Activated CD4-positive, alpha-beta T cell treated with anti-CD3 and anti-CD28 coated beads, Interleukin-2, amount 50 U/mL, for 48 hours (primary cell): ENCODE measurements around the gene MPV17L2.
A peak's percentile ranks its signal among the peaks of the same experiment; 100 is the strongest.
"Not testable (repeated sequence)": the region's sequence is repeated elsewhere in the genome, so short reads cannot be mapped to it uniquely, and the experiment has no call there.

ENCODE experiments used
- DNase-seq, 2 experiments: peaks; one replicate each; pipeline ENCODE4 v3.0.0-alpha.2; 2020

The MPV17L2 gene

DNA sequence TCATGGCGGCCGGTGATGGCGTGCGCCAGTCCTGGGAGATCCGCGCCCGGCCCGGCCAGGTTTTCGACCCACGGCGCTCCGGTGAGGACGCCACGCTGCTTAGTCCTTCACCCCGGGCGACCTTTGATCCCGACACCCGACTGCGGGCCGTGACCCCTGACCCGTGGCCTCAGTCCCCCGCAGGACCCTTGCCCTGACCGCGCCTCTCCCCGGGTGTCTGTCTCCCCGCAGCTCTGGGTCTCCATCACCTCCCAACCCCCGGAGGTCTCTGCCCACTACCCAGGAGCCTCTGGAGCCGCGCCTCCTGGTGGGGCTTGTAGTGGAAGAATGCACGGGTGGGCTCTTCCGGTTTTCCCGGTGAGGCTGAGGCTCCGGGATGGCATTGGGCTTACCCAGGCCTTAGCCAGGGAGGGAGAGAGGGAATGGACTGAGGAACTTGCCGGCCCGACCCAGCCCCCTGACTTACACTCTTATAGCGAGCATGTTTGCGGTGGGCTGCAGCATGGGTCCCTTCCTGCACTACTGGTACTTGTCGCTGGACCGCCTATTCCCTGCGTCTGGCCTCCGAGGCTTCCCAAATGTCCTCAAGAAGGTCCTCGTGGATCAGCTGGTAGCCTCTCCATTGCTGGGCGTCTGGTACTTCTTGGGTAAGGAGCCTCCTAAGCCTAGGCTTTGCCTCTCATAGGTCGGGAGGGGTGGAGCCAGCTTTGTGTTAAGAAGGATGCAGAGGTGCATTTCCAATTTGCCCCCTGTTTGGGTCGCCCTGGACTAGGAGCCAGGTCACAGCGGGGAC is 566 bp downstream of the MPV17L2 start:
- DNase-seq: no peak

DNA sequence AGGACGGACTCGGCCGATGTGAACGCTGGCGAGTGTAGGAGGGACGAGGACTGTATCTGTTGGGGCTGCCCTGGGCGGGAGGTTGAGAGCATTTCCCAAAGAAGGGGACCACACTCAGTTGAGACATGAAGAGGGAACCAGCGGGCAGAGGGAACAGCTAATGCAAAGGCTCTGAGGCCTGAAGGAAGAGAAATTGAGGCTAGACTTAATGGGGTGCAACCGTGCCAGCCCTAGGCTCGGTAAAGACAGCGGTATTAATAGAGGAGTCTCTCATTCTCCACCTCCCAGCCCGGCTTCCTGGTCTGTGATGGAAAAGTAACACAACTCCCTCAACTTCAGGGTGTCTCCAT is 1.1 kb downstream of the MPV17L2 start:
- no peak for DNase-seq

DNA sequence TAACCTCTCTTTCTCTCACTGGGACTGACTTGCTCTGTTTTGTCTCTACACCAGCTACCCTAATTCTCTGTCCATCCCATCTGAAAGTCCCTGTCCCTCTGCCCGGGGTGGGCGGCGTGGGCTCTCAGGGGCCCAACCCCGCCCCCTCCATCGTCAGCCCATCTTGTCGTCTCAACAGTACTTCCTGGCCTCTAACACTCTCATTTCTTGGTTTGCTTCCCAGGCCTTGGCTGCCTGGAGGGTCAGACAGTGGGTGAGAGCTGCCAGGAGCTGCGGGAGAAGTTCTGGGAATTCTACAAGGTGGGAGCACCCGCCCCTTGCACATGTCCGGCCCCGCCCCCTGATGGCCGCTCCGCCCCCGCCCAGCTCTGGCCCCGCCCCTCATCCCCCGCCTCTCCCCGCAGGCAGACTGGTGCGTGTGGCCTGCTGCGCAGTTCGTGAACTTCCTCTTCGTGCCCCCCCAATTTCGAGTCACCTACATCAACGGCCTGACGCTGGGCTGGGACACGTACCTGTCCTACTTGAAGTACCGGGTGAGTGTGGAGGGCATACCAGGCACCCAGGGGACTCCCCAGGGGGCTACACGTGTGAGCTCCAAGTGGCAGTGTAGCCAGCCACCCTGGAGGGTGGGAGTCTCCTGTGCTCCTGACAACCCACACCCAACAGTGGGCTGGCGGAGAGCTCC is 1.7 kb downstream of the MPV17L2 start:
- peak; percentile 27 to 32 for DNase-seq

DNA sequence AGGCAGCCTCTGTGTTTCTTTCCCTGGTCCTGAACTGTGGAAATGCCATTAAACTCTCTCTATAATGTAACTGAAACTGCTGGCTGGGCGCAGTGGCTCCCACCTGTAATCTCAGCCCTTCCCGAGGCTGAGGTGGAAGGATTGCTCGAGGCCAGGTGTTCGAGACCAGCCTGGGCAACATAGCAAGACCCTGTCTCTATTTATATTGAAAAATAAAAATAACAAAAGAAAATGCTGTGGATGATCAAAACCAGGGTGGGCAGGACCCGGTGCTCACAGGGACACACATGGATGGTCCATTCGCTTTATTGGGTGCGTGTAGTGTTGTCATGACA is 3.5 kb downstream of the MPV17L2 start:
- DNase-seq: no peak

DNA sequence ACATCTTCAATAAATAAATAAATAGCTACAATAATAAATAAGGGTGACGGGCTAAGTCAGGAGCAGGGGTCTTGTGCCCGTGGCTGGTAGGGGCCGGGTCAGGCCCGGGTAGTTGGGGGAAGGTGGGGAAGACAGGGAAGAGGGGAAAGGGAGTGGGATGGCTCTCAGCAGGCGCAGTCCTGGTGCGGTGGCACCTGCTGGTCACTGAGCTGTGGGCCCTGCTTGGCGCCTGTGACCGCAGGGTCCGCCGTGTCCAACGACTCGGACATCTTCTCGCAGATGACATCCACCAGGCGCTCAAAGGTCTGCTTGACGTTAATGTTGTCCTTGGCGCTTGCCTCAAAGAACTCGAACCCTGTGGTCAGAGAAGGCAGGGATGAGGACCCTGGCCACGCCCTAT is 4.3 kb downstream of the MPV17L2 start:
- no peak for DNase-seq

DNA sequence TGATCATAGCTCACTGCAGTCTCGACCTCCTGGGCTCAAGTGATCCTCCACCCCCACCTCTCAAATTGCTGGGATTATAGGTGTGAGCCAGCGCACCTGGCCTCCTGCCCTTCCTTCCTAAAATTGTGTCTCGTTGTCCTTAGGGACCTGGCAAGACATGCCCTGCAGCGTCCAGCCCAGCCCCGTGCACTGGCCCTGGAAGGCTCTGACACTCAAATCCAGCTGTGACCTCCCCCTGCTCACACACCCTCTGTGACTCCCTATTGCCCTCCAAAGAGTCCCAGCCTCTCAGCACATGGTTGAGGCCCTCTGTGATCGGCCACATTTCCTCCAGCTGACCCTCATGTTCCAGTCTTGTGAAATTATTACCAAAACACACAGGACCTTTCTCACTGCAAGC is 4.9 kb downstream of the MPV17L2 start:
- no peak for DNase-seq

DNA sequence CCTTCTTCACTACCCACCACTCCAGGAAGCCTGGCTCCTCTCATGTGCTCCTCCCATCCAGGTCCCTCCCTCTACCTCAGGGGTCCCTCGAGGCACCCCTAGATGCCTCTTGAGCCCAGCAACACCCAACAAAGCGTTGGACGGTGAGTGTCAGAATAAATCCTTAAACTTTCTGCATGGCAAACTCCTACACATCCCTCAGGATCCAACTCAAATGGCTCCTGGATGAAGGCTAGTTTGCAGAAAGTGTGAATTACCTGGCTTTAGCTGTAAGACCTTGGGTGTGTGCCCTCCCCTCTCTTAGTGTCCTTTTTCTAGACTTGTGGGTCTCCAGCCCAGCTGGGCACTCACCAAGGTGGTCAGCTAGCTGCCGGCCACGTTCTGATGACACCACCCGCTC is 5.4 kb downstream of the MPV17L2 start:
- no peak for DNase-seq

DNA sequence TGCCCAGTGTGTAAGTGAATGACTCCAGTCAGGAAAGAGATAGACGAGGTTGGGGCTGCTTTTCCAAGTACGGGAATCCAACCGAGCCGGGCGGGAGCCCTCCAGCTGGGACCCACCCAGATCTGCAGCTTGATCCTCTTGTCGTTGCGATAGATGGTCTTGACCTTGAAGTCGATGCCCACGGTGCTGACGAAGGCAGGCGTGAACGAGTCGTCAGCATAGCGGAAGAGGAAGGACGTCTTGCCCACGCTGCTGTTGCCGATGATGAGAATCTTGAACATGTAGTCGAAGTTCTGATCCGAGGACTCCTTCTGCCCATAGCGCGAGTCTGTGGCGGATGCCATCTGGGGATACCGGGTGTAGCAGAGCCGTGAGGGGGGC is 9.4 kb downstream of the MPV17L2 start:
- DNase-seq: no peak

DNA sequence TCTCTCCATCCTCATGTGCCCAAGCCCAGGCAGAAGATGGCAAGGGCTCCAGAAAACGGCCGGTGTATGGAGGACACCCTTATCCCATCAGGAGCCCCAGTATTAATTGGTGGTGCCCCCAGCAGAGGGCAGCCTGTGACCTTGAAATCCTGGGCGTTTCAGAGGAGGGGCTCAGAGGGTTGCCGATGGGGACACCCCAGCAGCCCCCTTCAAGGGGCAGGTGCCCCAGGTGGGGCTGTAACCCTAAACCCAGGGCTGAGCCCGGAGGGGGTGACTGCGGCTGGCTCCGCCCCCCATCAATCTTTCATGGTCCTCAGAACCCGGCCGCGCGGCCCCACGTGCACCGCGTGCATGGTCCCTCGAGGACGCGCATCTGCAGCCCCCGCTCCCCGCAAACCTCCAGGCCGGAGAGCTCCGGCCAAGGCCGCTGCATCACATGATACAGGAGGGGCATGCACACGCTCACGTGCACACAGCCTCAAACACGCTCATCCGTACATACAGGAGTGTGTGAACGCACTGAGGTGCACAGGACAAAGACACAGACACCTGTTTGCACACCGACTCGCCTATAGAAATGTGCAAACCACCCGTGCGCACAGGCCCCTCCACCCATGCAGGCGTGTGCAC is 9.9 kb downstream of the MPV17L2 start:
- DNase-seq: peak; percentile 19 to 36

DNA sequence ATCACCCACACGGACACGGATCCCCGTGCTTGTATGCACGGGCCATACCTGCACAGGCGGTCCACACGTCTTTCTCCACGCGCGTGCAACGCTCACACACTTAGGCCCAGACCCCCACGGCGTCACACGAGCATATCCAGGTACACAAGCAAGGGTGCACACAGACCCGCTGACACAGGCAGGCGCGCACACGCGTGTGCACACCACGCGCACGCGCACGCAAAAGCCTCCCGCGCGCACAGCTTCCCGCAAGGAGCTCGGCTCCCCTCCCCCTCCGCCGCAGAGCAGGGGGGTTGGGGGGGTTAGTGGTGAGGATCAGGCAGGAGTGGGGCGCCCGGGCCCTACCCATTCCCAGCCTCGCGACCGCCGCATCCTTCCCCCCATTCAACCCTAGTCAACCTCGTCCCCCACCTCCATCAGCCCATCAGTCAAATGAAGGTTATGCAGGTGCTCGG is 10.4 kb downstream of the MPV17L2 start:
- peak; percentile 47 to 50 for DNase-seq

DNA sequence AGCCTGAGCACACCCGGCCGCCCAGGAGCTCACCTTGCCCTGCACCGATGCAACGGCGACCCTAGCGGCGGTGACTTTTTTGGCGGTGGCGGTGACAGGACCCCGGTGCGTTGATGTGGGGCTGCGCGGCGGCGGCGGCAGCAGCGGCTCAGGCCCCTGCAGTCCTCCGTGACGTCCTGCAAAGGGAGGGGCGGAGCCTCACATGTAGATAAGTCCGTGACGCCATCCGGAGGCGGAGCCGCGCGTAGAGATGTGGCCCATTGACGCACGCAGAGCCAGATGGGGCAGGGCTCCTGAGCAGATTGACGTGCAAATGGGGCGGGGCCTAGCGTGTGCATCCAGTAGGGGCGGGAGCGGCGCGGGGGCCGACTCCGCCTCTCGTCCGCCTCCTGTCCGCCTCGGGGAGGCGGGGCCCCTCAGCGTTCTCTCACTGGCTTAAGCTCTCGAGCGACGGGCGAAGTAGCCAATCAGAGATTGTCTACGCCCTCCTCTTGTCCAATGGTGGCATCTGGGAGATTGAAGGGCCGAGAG is 10.9 kb downstream of the MPV17L2 start, which contains the start of gene RAB3A:
Gene RAB3A, minus strand, starts transcription at position 180 of the 531 bp plus-strand sequence. CDS start 1,302 bp downstream, outside the sequence.
- peak; percentile 100 for DNase-seq

DNA sequence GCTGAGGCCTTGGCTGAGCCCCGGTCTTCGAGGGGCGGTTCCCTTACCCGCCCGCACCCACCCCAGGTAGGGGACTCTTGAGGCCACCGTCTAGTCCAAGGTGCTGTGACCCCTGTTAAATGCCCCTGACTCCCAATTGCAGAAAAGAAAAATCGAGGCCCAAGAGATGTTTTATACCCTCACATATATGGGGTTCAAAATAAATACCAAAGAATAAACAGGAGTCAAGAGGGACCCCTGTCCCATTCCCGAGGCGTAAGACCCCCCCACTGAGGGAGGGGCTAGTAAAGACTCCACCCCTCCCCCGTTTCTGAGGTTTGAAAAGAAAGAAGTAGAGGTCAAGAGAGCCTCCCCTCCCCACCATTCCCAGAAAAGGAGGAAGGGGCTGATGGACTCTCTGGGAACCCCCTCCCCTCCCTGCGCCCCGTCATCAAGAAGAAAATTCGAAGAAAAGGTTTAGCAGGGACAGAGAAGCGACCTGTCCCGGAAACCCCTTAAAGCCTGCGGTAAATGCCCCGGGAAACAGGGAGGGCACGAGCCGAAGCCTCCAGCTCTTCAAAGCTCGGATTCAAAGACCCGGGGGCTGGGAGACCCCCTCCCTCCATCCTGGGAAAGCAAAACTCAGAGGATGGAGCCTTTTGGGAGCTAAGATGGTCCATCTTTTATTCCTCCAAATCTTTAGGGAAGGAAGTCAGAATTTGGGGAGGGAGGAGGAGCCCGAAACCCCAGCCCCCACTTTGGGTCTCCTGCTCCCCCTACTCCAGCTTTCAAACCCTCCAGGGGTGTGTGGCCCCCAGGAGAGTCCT is 11.6 kb downstream of the MPV17L2 start:
- DNase-seq: peak; percentile 53 to 64

DNA sequence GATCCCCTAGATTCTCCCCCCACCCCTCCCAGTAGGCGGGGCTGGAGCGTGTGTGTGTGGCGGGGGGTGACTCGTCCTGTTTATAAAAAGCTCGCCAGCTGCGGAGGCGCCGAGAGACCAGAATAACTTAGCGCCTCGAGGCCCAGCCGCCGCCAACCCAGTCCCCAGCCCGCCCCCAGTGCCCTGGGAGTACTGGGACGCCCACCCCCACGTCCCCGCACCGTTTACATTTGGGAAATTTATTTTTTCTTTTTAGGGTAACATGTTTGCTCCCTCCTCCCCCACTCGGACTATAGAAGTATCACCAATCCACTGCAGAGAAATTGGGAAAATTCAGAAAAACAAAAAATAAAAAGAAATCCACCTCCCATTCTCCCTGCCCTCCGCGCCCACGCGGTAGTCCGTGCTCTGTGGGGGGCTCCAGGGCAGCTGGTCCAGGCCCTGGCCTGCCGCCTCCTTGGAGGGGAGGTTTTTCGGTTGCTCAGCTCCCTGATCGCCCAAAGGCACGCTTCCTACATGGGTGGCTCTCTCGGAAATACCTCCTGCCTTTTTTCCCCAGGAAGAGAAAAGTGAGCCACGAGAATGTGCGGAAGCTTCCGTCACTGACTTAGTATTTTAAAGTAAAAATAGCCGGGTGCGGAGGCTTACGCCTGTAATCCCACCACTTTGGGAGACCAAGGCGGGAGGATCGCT is 12.3 kb downstream of the MPV17L2 start:
- peak; percentile 60 to 69 for DNase-seq

DNA sequence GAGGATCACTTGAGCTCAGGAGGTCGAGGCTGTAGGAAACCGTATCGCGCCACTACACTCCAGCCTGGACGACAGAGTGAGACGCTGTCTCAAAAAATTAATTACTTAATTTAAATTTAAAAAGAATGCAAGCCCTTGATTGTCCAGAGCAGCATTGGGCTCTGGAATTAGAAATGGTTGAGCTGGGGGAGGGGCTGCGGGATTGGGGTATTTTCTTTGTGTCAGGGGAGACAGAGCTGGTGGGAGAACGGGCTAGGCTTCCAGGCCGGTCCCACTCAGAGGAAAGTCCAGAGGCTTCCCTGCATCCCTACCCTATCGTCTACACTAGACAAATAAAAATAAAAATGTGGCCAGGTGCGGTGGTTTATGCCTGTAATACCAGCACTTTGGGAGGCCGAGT is 13.0 kb downstream of the MPV17L2 start:
- no peak for DNase-seq

DNA sequence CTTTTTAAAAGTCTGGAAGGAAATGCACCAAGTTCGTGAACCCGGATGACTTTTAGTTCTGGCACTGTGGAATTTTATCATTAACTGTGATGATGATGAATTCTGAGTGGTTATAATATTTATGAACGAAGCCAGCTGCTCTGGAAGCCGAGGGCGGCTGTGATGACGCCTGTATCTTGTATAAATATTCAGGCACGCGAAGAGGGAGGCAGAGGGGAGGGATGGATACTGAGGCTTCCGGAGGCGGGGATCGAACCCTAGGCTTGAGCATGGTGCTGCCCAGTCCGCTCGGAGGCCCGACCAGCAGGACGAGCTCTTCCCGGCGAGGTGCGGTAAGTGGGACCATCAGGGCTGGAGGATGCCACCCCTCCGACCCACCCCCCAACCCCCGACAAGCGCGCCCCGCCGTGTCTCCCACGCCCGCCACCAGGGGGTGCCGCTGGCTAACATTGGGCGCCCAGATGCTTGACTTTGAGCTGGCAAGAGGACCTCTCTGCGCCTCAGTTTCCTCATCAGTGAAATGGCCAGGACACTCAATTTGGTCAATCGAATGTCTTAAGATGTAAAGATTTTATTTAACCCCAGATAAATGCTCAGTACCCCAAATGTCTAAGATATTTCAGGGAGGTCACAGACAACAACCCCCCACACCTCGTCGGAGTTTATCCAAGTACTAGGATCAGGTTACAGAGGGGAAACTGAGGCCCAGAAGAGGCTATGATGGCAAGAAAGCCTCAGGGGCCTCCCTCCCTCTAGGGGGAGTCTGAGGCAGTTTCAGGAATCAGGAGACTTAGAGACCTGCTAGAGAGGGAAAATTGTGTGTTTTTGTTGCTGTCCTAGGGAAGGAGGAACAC is 15.3 kb downstream of the MPV17L2 start:
- DNase-seq: peak; percentile 66 to 69

DNA sequence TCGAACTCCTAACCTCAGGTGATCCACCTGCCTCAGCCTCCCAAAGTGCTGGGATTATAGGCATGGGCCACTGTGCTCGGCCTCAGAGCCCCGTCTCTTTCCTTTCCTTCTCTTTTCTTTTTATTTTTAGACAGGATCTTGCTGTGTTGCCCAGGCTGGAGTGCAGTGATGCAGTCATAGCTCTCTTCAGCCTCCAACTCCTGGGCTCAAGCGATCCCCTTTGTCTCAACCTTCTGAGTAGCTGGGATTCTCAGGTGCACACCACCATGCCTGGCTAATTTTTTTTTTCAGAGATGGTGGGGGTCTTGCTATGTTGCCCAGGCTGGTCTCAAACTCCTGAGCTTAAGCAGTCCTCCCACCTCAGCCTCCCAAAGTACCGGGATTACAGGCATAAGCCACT is 16.9 kb downstream of the MPV17L2 start:
- DNase-seq: not testable (repeated sequence)

DNA sequence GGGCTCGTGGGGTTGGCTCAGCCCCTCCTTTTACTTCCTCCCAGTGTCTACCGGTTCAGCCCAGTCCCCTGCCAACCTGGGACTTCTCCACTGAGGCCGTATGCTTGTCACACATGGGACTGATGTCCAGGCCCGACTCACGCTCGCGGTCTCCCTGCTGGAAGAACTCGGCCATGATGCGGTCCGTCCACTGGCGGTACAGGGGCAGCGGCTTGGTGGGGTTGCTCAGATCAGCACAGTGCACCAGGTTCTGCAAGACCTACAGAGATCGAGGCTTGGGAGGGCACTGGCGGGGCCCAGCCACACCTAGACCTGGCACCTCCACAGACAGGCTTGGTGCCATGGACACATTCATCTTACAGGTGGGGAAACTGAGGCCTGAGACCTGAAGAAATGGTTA is 18.7 kb downstream of the MPV17L2 start:
- DNase-seq: no peak

DNA sequence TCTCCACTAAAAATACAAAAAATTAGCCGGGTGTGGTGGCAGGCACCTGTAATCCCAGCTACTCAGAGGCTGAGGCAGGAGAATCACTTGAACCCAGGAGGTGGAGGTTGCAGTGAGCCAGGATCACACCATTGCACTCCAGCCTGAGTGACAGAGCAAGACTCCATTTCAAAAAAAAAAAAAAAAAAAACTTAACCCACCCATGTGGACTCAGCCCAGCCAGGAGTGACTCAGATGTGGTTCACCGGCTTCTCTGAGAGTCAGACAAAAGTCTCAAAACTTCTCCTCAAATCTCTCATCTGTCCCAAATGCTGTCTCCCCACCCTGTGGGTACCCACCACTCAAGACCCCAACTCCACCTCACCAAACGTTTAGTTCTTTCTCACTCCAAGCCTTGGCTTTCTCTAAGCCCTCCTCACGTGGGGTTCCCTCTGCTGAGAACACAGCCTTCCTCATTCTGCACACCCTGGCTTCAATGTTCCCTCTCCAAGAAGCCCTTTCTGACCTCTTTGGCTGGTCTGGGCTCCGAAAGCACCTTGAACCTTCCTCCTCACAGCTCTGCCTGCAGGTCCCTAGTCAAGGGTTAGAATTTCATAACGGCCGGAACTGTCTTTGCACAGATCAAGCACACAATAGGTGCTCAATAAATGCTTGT is 21.9 kb downstream of the MPV17L2 start:
- no peak for DNase-seq

DNA sequence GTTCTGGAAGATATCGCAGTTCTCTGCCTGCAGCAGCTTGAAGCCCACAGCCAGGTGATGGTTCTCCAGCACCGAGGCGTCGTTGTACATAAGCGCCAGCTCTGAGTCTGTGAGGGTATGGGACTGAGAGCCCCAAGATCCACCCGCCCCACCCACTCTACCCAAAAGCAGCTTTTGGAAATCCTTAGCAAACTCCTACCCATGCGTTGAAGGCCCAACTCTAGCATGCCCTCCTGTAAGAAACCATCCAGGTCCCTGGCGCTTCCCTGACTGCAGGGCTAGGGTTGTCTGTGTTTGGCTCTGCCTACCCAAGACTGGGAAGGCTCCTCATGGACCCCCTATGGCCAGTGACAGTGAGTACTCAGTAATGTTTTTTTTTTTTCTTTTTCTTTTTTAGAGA is 23.8 kb downstream of the MPV17L2 start:
- DNase-seq: no peak

DNA sequence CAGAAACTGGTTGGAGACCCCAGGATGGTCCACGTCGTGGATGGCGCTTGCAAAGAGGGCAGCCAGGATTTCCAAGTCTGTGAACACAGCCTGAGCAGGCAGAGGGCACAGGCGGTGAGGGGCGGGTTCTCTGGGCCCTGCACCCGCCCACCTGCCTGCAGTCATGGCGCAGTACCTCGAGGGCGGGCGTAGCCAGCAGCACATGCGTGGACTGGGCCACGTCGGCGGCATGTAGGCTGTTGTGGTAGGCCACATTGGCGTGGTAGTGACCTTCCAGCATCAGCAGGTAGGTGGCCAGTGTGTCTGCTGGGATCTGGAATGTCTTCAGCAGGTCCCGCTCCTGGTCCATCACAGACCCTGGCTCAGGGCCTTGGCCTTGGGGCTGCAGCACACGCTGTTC is 25.1 kb downstream of the MPV17L2 start:
- no peak for DNase-seq

DNA sequence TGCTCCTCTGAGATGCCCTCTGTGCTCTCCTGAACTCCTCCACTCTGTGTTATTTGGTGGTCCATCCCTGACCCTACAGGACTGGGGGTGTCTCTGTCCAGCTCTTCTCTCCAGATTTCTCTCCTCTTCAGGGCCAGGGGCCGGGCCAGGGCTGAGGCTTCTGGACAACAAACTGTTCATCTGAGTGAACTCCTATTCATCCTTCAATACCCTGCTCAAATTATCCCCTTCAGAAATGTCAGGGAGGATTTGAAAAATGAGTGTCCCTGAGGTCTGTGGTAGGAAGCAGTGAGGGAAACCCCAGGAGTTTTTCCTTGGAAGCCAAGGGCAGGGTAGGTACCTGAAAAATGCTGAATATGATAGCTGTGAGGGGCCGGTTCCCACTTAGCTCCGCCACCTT is 25.6 kb downstream of the MPV17L2 start:
- no peak for DNase-seq
